GM13977 (cell line): ENCODE results near the gene CARD9.

Source experiments
- DNase-seq: peaks from one replicate; pipeline ENCODE4 v3.0.0; 2012; ENCODE audit warnings: low spot score
- CTCF ChIP-seq: IDR thresholded peaks from 2 replicates; pipeline ENCODE4 v1.5.1; 2012; ENCODE audit warnings: mild to moderate bottlenecking, control low read depth; ENCODE audit not compliant: insufficient read depth; ENCODE audit errors: extremely low read depth, missing control alignments
- in situ Hi-C: fragments of 300-500 bp; cut with MboI; formaldehyde crosslinking; loops from one replicate; pipeline ENCODE4 v1.12.0; 2022; ENCODE audit warnings: low sequenced_read_pairs, low pct_unique_long_range_greater_than_20kb, mixed read lengths, inconsistent platforms; ENCODE audit not compliant: unreplicated experiment

The CARD9 gene

DNA sequence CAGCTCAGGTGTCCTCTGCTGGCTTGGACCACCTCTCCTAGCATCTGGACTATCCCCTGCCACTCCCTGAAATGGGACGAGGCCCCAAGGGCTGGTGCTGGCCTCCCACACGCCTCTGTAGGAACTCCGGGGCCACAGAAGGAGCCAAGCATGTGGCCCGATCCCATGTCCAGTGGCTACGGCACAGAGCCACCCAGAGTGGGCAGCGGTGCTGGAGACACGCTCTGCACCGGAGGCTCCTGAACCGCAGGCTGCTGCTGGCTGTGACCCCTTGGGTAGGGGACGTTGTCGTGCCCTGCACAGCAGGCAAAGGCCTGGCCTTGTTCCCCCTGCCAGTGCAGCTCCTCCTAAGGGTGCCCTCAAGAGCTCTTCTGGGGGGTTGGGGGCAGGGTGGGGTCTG, 6.4 kb upstream of the CARD9 start:
- no peak for DNase-seq
- in situ Hi-C loops = no loop called here
- TF ChIP-seq CTCF = no peak

GRCh38 chr9:136379401-136379800, 5.9 kb upstream of the CARD9 start:
- in situ Hi-C loops = no loop called here
- no peak for TF ChIP-seq CTCF
- no peak for DNase-seq

- DNase-seq = no peak
- in situ Hi-C loops = no loop called here
- TF ChIP-seq CTCF = no peak
These were observed 5.5 kb upstream of the CARD9 start for GRCh38 chr9:136379003-136379287.

DNA sequence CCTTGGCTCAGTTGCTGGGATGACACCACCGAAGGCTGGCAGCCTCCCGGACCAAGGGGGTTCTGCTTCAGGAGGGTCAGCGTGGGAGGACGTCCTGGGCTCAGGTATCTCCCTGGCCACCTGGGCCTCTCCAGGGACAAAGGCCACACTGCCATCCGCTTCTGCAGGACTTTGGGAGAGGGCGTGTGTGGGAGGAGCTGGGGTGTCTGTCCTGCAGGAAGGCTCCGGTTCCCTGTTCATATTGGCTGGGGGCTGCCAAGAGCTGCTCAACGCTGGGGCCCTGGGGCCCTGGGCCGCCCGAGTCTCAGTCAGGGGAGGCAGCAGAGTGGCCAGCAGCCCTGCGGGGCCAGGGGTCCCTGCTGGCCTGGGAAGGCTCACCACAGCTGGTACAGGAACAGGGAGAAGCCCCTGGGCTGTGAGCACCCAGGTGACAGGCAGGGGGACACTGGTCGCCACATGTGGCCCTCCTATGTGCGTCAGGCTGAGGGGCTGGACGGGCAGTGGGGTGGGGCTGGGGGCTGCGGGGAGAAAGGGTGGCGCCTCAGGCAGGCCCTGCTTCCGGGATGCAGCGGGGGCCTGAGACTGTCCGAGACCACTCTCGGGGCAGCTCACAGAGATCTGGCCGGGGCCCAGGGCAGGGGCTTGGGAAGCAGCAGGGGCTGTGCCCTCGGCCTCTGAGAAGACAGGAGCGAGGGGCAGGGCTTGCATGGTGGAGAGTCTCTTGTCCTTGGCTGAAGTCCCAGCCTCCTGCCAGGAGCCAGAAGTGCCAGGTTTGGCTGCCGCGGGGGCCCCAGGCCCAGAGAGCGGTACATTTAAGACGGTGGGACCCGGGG, 4.9 kb upstream of the CARD9 start:
- in situ Hi-C loops = no loop called here
- no peak for DNase-seq
- no peak for TF ChIP-seq CTCF

DNA sequence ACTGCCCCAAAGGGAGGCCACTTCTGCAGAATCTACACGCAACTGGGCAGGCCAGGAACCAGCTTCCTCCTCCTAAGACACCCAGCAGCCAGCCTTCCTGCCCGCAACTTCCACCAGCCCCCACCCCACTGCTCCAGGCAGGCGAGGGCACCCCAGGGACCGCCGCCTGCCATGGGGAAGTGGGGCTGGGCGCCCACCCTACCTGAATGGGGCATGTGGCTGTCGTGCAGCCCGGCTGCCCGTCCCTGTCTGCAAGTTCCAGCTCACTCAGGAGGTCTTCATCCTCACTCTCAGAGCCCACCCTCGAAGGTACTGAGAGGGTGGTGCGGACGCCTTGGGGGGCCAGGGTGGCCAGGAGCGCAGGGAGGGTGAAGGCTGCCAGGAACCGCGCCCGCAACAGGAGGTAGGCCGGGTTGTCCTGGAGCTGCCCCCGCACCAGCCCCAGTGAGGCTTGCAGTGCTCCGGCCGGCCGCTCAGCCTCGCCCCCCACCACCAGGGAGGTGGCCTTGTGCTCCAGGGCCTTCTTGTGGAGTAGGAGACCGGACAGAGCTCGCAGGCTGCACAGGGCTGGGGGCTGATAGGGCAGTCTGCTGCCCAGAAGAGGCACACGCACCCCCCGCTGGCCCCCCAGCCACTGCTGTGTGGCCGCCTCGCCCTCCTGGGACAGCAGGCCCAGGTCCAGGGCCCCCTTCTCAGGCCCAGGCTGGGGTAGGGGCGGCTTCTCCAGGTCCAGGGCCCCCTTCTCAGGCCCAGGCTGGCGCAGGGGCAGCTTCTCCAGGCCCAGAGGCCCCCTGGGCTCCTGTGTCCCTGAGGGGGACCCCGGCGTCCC, 4.1 kb upstream of the CARD9 start:
- TF ChIP-seq CTCF = no peak
- in situ Hi-C loops = no loop called here
- DNase-seq = no peak

GRCh38 chr9:136376457-136376856, 3.0 kb upstream of the CARD9 start:
- no peak for DNase-seq
- TF ChIP-seq CTCF = no peak
- in situ Hi-C loops = no loop called here
